Measurements from ENCODE around the gene DBN1. TPM values are rescaled to one million over a fixed set of nuclear protein-coding genes. Genes with fewer than 3 reads are reported as not detected.

The DBN1 gene
- total RNA-seq, 1 donor from 2014 or later: 274 TPM

DNA sequence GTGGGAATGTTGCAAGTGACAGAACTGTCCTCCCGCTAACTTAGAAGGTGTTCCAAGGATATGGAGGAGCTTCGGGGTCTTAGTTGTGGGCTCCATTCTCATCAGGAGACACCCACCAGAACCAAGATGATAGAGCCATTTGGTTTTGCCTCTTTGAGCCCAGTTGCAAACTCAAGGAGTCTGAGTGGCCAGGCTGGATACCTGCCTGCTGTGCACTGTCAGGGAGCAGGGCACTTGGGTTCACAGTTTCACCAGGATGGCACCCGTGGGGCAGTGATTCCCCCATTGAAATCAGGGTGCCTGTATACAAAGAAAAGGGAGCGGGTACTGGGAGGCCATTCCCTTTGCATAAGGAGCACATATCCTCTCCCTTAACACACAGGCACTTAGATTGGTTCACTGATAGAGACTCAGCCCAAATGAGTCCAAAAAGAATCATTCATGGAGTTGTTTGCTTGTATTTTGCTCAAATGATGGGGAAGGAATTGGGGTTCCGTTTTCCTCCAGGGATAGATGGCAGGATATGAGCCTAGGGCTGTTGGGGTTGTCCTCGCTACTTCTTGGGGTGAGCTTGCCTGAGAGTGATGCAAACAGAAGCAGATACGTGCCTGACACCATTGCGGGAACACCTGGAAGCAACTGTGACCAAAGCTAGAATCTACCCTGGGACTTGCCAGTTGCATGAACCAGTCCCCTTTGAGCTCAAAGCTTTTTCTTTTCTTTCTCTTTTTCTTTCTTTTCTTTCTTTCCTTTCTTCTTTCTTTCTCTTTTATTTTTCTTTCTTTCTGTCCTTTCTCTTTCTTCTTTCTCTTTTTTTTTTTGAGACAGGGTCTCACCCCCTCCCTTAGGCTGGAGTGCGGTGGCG is 28.1 kb downstream of the DBN1 start:
- TF ChIP-seq, protein P1, sequence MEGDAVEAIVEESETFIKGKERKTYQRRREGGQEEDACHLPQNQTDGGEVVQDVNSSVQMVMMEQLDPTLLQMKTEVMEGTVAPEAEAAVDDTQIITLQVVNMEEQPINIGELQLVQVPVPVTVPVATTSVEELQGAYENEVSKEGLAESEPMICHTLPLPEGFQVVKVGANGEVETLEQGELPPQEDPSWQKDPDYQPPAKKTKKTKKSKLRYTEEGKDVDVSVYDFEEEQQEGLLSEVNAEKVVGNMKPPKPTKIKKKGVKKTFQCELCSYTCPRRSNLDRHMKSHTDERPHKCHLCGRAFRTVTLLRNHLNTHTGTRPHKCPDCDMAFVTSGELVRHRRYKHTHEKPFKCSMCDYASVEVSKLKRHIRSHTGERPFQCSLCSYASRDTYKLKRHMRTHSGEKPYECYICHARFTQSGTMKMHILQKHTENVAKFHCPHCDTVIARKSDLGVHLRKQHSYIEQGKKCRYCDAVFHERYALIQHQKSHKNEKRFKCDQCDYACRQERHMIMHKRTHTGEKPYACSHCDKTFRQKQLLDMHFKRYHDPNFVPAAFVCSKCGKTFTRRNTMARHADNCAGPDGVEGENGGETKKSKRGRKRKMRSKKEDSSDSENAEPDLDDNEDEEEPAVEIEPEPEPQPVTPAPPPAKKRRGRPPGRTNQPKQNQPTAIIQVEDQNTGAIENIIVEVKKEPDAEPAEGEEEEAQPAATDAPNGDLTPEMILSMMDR (IDR thresholded peaks at IDR 0.05): no peak
- Mint-ChIP-seq H3K27ac (ENCODE audit: unreplicated experiment) (peak overlapping the region; percentile 27), H3K4me3 (ENCODE audit: unreplicated experiment) (peak overlapping the region; percentile 51), H3K4me1 (ENCODE audit: low read depth) (peaks cover 21% of the 10 kb centered on the region), H3K9me3 (ENCODE audit: low read depth) (no peaks in the 10 kb centered on the region), H3K27me3 (ENCODE audit: low read depth) (no peaks in the 10 kb centered on the region), H3K36me3 (ENCODE audit: low read depth) (peaks cover 4% of the 10 kb centered on the region)
- DNase-seq (ENCODE audit: low spot score): no peak

DNA sequence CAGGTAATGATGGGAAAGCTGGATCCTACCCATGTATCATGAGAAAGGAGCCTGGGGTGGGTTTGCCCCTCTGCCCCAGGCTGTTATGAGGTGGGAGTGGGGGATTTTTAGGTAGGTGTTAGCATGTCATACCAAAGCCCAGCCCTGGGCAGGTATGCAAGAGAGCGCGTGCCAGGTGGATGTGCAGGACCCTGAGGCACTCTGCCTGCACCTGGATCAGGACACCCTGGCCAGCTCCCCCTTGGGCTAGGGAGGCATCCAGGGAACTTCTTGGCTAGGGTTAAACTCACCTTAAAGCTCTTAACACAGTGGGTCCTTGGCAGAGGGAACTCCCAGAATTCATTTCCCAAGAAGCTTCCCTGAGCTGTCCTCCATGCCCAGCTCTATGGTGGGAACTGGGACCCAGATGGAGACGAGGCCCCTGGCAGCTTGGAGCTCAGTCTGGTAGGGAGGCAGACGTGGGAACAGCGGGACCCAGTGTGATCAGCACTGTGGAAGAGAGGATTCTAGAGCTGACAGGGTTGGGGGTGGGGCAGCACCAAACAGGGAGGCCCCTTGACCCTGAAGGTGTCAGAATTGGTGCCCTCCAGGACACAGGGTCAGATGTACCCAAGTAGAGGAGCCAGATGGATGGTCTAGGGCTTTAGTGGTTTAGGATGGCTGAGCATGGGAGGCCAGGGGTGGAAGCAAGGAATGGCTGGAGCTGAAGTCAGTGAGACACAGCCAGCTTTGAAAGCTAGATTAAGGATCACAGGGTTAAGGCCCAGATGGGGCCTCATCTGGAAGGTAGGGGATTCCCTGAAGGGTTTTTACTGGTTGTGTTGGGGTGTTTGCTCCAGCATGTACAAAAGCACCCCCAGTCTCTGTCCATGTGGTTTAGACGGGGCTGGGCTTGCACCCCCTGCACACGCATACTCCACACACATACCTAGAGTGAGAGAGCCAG is 29.1 kb downstream of the DBN1 start:
- no peak for DNase-seq (ENCODE audit: low spot score)
- H3K36me3 Mint-ChIP-seq (ENCODE audit: low read depth): peaks cover 8% of the 10 kb centered on the region
- no peaks in the 10 kb centered on the region for H3K9me3 Mint-ChIP-seq (ENCODE audit: low read depth)
- no peaks in the 10 kb centered on the region for H3K27me3 Mint-ChIP-seq (ENCODE audit: low read depth)
- TF ChIP-seq, protein P1 (IDR thresholded peaks at IDR 0.05): no peak
- H3K4me3 Mint-ChIP-seq (ENCODE audit: unreplicated experiment): no peak overlapping the region
- no peak overlapping the region for H3K27ac Mint-ChIP-seq (ENCODE audit: unreplicated experiment)
- peaks cover 21% of the 10 kb centered on the region for H3K4me1 Mint-ChIP-seq (ENCODE audit: low read depth)

DNA sequence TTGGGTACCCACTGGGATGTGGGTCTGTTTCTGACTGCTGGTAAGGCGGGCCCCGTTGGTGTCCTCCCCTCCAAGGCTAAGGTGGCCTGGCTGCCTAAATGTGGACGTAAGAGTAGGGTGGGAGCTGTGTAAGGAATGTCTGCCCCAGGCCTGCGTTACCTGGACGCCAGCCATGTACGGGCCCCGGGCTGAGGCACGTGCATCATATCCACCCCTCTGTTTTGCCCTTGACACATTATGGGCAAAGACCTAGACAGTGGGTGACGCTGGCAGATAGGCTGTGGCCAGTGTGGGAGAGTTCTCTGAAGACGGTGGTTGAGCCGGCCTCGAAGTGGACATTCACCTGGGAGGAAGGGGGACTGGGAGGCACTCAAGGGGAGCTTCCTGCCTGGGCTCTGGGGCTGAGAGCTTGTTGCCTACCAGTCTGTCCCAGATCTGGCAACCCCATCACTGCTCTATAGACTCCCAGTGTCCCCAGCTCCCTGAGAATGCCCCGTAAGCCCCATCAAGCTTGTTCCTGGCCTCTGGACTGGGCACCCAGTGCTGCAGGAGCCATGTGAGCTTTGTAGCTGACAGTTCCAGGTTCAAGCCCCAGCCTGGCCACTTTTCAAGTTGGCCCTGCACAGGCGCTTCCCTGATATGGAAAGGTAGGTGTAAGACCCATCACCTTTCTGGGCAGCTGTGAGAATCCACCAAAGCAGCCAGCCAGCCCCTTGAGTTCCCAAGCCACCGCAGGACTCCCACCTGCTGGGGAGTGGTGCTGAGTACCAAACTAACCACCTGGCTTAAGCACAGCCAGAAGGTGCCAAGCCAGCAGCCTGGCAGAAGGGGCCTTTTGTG is 30.1 kb downstream of the DBN1 start:
- H3K27ac Mint-ChIP-seq (ENCODE audit: unreplicated experiment): no peak overlapping the region
- H3K4me3 Mint-ChIP-seq (ENCODE audit: unreplicated experiment): no peak overlapping the region

DNA sequence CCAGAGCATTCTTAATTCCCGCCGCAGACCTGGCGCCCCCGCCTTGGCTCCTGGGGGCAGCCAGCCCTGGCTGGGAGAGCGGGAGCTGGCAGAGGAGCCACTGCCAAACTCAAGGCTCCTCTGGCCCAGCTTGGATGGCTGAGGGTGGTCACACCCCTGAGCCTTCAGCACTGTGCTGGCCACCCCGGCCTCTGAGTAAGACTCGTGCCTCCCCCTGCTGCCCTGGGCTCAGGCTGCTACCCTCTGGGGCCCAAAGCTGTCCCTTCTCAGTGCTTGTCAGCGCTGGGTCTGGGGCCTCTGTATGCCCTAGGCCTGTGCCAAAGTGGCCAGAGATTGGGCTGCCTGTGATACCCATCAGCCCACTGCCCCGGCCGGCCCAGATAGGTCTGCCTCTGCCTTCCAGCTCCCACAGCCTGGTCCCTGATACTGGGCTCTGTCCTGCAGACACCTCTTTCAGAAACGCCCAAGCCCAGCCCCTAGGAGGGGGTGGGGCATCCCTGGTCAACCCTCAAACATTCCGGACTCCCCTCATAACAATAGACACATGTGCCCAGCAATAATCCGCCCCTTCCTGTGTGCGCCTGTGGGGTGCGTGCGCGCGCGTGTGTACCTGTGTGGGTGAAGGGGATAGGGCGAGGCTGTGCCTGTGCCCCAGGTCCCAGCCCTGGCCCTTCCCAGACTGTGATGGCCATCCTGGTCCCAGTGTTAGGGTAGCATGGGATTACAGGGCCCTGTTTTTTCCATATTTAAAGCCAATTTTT is 31.2 kb downstream of the DBN1 start:
- Mint-ChIP-seq H3K9me3 (ENCODE audit: low read depth) (no peaks in the 10 kb centered on the region), H3K27ac (ENCODE audit: unreplicated experiment) (no peak overlapping the region), H3K36me3 (ENCODE audit: low read depth) (peaks cover 14% of the 10 kb centered on the region), H3K27me3 (ENCODE audit: low read depth) (no peaks in the 10 kb centered on the region), H3K4me1 (ENCODE audit: low read depth) (peaks cover 18% of the 10 kb centered on the region), H3K4me3 (ENCODE audit: unreplicated experiment) (no peak overlapping the region)
- no peak for DNase-seq (ENCODE audit: low spot score)
- TF ChIP-seq, protein P1 (IDR thresholded peaks at IDR 0.05): no peak

More for the DNA sequence above, 30.1 kb downstream of the DBN1 start:
- TF ChIP-seq, protein P1 (IDR thresholded peaks at IDR 0.05): no peak
- Mint-ChIP-seq H3K4me1 (ENCODE audit: low read depth) (peaks cover 17% of the 10 kb centered on the region), H3K27me3 (ENCODE audit: low read depth) (no peaks in the 10 kb centered on the region), H3K36me3 (ENCODE audit: low read depth) (peaks cover 11% of the 10 kb centered on the region), H3K9me3 (ENCODE audit: low read depth) (no peaks in the 10 kb centered on the region)
- no peak for DNase-seq (ENCODE audit: low spot score)

Data from chondrocyte (in vitro differentiated cells).